Fibroblast of peridontal ligament (primary cell): Measurements from ENCODE around the gene KLHL35.

Experiments used
- DNase-seq: peaks from one replicate; pipeline ENCODE4 v3.0.0-alpha.2; 2010; ENCODE audit errors: extremely low read depth

The KLHL35 gene, protein sequence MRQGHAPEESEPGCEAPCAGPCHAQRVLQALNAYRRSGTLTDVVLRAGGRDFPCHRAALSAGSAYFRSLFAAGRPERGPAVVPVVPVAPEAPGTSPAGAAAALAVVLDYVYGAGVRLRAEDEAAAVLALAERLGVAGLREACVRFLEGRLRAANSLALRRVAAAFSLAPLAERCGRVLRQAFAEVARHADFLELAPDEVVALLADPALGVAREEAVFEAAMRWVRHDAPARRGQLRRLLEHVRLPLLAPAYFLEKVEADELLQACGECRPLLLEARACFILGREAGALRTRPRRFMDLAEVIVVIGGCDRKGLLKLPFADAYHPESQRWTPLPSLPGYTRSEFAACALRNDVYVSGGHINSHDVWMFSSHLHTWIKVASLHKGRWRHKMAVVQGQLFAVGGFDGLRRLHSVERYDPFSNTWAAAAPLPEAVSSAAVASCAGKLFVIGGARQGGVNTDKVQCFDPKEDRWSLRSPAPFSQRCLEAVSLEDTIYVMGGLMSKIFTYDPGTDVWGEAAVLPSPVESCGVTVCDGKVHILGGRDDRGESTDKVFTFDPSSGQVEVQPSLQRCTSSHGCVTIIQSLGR

DNA sequence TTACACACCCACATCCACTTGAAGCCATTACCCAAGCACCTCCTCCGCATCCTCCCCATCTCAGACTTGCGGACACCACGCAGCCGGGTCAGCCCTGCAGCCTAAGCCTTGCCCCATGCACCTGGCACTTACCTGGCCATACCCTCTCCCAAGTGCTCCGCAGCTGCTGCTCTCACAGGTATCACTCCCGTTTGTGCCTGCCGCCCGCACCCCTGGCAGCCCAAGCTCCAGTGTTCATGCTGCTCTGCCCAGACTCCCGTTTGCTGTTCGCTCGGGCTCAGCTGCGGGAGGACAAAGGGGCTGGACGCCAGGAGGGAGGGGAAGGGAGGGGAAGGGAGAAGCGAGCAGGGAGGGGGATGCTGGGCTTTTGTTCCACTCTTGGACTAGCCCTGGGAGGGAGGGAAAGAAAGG, at the start of gene KLHL35:
KLHL35 (minus strand) TSS at position 293 of the 411 bp plus-strand sequence. CDS start 2,574 bp downstream, outside the sequence.
- no peak for DNase-seq

DNA sequence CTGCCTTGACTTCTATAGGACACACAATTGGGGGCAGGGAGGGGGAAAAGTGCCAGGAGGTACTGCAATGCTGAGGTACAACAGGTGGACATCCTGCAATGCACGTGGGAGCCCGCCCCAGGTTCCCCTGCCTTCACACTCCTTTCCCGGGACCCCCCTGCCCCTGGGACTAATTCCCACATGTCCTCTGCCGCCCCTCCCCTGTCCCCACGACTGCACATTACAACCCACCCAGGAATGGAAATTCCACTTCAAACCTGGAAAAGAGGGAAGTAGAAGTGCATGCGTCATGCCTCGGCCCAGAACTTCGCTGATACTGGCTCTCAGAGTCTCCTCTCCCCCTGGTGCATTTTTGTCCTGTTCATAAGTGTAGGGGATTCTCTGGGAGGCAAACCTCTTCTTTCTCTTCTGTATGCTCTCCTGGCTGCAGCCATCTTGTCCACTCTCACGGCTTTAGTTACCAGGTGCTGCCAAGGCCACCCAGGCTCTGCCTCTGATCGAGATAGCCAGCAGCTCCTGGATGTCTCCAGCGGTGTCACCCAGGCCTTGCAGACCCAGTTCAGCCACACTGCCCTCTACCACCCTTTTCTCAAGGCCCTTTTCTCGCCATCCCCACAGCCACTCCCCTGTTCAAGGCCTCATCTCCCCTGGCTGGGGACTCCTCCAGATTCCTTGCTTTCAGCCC, 49.1 kb upstream of the KLHL35 start:
- DNase-seq = no peak

DNA sequence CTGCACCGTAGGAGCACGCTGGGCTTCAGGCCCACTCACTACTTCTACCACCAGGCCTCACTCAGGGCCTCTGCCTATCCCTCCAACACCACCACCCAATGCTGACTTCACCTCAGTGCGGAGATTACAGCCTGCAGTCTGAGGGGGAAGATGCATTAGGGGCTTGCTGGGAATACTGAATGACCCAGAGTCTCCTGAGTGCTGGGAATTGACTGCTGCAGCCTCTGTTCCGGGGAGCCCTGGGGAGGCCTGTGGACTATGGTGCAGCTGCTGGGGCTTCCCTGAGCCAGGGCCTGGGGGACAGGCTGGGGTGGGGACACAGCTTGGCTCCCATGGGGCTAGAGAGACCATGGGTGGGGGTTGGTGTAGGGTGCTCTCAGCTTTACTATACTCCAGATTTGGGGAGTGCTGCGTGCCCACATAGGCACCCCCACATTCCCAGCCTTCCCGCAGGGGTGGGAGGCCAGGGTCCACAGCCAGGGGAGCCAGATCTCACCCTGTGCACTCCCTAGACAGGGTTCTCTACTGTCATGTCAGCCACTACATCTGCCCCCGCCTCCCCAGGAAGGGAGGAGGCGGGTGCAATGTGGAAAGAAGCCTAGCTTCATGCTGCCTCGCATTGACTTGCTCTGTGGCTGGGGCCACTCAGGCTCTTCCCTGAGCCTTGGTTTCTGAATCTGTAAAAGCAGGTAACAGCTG, 48.4 kb upstream of the KLHL35 start:
- DNase-seq = no peak

DNA sequence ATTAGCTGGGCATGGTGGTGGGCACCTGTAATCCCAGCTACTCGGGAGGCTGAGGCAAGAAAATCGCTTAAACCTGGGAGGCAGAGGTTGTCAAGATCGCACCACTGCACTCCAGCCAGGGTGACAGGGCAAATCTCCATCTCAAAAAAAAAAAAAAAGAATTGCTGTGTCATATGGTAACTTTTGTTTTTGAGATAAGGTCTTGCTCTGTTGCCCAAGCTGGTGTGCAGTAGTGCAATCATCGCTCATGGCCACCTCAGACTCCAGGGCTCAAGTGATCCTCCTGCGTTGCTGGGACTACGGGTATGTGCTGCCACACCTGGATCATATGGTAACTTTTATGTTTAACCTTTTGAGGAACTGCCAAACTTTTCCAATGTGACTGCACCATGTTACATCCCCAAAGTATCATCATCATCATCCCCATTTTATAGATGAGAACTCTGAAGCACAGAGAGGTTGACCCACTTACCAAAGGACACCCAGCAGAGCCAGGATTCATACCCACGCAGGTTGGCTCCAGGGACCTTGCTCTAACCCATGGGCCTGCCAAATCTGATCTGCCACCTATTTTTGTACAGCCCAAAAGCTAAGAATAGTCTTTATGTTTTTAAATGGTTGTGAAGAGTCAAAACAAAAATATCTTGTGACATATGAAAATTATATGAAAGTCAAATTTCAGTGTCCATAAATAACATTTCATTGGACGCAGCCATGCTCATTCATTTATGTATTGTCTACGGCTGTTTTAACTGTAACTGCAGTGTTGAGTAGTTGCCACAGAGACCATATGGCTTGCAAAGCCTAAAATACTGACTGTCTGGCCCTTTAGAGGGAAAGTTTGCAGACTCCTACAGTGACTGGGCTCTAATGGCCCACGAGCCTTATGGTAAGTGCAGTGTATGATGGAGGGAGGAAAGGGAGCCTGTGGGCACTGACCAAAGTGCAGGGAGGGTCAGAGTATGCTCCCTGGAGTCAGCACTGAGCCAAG, 47.5 kb upstream of the KLHL35 start:
- DNase-seq = no peak

DNA sequence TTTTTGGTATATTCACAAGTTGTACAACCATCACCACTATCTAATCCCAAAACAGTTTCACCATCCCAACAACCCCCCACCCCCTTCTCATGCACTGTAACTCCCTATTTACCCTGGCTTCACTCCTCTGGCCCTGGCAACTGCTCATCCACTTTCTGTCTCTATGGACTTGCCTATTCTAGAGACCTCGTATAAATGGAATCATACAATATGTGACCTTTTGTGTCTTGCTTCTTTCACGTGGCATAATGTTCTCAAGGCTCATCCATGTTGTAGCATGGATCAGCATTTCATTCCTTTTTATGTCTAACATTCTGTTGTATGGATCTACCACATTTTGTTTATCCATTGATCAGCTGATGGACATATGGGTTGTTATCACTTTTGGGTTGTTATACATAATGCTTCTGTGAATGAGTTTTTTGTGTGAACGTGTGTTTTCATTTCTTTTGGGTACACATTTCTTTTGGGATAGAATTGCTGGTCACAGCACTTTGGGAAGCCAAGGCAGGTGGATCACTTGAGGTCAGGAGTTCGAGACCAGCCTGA, 46.7 kb upstream of the KLHL35 start:
- no peak for DNase-seq

DNA sequence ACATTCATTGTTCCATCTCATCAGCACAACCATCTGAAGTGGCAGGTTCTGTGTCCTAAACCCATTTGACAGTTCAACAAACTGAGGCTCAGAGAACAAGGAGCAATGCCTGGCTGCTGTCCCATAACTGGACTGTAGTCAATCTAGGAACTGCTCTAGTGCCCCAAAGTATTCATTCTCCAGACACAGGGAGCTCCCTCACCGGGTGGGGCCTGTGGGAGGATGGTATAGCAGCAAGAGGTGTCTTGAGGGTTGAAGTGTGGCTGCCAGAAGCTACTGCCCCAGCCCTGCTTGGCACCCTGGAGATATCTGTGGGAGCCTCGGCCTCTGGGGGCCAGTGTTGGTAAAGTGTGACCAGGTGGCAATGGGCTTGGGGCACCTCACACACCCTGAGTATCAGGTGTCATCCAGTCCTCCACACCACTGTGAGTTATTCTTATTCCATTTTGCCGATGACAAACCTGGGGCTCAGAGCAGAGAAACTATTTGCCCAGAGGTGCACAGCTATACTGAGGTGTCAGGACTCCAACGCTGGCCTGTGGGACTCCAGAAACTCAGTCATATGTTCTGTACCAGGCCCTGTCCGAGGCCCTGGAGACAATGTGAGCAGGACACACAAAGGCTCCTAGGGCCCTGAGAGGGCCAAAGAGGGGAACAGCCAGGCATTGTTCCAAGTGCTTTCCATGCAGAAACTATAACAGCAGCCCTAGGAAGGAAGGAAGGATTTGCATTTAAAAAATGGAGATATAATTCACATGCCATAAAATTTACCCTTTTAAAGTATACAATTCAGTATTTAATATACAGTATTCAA, 46.0 kb upstream of the KLHL35 start:
- no peak for DNase-seq

DNA sequence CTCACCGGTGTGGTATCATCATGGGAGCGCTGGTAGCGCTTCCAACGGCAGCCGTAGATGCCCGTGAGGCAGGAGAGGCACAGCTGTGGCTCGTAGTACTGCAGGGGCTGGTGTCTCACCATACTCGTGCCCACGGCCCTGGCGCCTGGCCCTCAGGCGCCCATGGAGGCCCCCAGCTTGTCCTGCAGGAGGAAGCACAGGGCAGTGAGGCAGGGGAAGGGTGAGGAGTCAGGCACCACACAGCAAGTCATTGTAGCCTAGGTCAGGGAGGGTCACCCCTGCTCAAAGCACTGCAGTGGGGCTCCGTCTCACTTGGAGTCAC, 44.6 kb upstream of the KLHL35 start:
- no peak for DNase-seq

DNA sequence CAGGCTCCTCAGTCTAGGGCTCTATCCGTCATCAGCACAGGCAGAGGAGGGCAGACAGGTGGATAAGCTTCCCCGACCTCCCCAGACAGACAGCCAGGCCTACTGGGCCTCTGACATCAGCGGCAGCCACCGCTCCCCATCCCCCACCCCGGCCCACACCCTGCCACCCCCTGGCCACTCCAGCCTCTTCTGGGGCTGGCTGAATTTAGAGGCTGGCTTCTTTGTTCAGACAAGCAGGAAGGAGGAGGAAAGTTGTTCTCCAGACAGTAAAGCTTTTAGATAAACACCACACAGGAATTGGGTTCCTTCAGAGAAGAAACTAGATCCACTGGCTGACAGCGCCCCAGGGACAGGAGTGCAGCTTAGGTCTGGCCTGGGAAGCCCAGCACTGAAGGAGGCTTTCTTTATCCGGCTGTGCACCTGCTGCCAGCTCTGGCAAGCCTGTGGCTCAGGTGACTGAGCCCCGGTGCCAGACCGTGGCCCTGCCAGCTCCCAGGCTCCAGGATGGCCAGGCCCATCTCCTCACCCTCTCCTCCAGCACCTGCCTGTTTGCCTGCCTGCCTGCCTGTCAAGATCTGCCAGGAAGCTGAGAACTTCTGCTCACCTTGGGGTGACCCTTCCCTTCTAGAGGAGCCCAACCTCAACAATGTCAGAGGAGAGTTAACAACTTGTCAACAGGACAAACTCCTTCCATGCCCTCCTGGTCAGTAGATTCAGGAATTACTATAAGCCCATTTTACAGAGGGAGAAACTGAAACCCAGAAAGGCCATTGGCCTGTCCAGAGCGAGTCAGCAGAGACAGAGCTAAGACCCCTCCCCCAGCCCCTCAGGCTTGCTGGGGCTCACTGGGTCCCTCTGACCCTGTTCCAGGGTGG, 44.0 kb upstream of the KLHL35 start:
- DNase-seq = no peak

DNA sequence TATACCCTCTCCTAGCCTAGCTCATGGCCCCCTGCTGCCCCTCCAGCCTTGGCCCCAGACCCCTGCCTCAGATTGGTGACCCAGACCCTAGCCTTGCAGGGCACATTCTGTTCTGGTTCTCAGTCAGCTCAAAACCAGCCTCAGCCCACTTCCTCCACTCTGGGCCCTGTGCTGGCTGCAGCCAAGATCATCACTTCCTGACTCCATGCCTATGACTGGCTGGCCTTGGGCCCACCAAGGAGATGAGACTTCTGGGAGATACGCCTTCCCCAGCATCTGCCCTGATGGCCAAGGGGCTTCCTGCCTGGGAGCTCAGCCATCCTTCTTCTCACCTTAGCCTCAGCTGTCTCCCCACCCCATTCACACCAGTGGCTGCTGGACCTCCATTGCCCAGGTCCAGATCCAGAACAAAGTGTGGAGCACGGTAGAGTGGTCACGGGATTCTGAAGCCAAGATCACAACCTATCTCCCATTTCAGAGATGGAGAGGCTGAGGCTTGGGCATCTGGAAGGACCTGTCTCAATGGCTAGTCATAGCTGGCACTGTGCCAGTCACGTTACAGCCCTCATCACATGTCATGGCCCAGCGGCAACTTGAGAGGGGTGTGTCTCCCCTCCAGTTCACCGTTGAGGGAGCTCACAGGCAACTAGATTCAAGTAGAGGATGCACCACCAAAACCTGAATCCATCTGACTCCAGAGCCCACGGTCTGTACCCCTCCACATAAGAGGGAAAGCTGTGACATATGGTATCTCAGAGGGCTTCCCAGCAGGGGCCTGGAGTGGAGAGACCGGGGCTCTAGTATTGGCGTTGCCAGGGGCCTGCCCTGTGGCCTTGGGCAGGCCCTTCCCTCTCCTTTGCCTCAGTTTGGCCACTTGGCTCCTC, 43.0 kb upstream of the KLHL35 start:
- peak; percentile 15 for DNase-seq

DNA sequence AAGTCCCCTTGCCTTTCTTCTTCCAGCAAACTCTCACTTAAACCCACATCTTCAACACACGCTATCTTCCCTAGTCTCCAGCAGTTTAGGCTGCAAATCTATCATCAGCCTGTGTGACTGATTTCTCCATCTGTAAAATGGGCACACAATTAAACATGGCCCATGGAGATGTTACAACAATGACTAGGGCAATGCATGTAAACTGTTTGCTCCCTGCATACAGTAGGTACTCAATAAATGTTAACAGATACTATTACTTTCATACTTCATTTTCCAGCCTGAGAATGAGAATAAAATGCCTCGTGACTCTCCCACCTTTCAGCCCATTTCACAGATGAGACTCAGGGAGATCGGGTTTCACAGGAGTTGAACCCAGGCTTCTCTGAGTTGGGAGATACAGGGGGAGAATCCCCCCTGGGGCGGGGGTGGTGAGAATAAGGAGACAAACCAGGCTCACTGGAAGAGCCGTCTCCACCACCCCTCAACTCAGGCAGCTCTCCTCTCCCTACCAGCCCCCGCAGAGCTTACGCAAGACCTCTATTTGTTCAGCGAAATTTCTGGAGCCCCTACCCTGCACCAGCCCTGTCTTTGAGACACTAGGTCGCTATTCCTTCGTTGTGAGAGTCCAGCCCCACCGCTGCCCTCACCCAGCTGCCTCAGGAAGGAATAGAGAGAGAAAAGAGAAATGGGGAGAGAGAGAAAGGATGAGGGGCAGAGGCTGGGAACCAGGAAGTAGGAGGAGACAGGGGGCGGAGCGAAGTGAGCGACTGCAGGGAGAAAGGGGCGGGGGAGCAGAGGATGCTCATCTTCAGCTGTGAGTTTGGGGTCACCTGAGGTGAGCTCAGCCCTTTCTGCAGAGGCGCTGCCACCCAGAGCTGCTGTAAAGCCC, 42.1 kb upstream of the KLHL35 start:
- DNase-seq = no peak

DNA sequence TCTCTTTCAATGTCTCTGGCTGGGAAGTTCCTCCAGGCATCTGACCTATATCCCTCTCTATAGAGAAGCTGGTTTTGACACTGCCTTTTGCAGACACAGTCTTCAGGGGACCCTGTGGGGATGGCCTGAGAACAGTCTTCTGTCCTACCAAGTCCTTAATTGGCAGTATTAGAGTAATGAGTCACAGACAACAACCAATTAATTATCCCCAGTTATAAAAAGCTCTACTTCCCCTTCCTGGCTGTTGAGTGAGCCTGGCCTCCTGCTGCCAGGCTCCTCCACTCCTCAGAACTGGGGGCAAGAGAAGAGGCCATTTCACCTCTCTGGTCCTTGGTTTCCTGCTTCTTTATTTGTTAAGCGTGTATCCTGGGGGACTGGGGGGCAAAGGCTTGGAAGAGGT, 41.2 kb upstream of the KLHL35 start:
- no peak for DNase-seq

DNA sequence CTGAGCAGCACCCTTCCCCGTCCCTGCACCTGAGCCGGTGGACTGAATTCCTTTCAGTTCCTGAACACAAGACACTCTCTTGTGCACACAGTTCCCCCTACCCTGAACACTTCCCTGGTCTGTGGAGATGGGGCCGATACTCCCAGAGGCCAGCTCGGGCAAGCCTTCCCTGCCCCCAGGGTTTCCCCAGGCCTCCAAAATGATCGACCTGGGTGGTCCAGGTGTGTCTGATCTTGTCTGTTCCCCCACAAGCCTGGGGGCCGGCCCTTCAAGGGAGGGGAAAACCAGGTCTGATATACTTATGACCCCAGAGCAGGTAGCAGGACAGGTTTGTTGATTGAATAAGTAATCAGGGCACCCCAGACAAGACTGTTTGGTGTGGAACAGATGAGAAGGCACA, 40.7 kb upstream of the KLHL35 start:
- DNase-seq = no peak

DNA sequence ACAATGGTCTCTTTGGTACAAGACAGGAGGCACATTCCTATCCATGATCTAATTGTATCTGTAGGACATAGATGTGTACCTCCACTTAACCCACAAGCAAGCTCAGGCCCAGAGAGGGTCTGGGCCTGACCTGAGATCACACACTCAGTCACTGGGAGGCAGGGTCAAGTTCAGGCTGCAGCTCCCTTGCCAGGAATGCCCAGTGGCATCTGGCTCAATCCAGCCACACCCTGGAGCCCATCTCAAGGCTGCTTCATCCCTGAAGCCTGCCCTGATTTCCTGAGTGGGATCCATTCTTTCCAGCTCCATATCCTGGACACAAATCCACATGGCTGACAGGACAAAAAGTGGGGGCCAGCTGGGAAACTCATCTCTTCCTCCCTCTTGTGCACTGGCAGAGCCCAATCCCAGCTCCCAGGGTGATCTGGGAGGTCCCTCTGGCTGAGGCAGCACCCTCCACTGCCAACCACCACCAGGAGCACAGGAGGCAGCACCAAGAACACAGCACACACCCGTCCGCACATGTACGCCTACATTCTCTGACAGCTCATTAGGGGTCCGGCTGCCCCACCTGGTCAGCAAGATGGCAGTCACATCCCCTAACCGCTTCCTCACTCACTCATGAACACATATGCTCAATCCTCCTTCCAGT, 39.2 kb upstream of the KLHL35 start:
- no peak for DNase-seq

DNA sequence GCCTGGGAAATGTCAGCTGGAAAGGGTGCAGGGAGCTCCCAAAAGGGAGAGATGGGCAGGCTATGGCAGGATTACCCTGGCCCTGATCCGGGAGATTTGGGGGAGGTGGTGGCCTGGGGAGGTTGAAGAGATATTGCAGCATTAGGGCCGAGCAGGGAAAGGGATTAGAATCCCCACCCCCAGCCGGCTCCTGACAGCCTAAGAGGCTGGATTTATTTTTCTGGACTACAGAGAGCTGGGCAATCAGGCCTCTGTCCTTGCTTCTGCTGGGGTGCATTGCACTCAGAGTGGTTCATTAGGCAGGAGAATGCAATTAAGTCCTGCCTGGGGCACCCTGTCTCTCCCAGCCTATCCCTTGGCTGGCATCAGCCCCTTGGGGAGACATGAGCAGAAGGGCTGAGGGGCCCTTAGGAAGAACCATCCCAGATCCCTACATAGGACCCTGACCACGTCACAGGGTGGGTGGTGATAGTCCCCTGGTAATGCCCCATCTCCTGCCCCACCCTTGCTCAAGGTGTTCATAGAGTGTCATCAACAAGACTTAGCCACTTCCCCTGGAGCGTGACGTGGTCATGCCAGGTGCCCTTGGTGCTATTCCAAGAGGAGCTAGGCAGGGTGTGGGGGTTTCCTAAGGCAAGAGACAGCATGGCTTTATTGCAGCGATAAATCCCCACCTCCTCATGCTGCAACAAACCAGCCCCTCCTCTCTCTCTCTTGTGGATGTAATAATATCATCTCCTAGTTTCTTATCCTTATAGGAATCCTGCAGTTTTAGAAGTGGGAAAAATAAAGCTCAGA, 38.4 kb upstream of the KLHL35 start:
- DNase-seq = no peak

DNA sequence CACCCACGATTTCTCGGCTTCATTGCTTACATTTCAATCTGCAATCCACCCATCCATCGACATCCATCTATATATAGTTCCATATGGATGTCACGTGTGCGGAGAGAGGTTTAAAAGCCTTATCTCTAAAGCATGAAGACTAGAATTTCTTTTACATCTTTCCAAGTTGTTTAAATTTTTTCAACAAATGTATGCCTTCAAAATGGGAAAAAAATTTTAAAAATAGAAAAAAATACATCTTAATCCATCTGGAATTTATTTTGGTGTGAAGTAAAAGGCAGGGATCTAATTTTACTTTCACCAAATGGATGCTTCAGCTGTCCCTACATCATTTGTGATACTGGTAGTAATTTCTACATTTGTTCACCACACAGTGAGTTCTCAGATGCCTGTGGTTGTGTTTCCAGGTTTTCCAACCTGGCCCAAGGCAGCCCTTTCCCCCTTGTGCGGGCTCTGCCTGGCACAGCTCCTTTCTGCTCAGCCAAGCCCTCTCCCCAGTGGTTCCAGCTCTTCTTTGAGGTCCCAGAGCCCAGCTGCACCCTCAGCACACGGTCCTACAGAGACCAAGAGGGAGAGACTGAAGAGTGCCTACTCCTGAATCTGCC, 37.6 kb upstream of the KLHL35 start:
- no peak for DNase-seq
